A549 (cell line): Measurements from ENCODE around the gene LYST.

Experiments
- CHD4 ChIP-seq: fragments of 200-600 bp; sonication (generic); IDR thresholded peaks from 2 replicates; pipeline ENCODE4 v1.6.1; 2016; ENCODE audit warnings: antibody characterized with exemption, mild to moderate bottlenecking, borderline replicate concordance
- CTCF ChIP-seq: fragments of >200 bp; sonication (Bioruptor Twin); formaldehyde crosslinking; IDR thresholded peaks from 3 replicates; pipeline ENCODE4 v1.5.1; 2016
- EP300 ChIP-seq, 2 experiments: fragments of >200 bp; sonication (Bioruptor Twin); formaldehyde crosslinking; IDR thresholded peaks; 2 replicates in 1 of 2; 3 replicates in 1 of 2; pipeline ENCODE4 v1.6.1; 2016 to 2017
- FOSL2 ChIP-seq, 2 experiments: fragments of 450-650 bp in 1 of 2; fragments of >200 bp in 1 of 2; sonication (Bioruptor Twin) in 1 of 2; formaldehyde crosslinking; IDR thresholded peaks; 2 replicates each; pipeline versions ENCODE4 v1.5.0 to v1.6.1; 2016 to 2020; ENCODE audit warnings: mild to moderate bottlenecking in 1 of 2, moderate library complexity in 1 of 2
- HDAC2 ChIP-seq: fragments of 200-600 bp; sonication (generic); IDR thresholded peaks from 2 replicates; pipeline ENCODE4 v1.6.1; 2016
- JUN ChIP-seq, 2 experiments: fragments of >200 bp; sonication (Bioruptor Twin); formaldehyde crosslinking; IDR thresholded peaks; 2 replicates in 1 of 2; 3 replicates in 1 of 2; pipeline ENCODE4 v1.6.1; 2016 to 2017
- KDM5A ChIP-seq: fragments of 200-600 bp; sonication (generic); IDR thresholded peaks from 2 replicates; pipeline ENCODE4 v1.6.1; 2016; ENCODE audit warnings: antibody characterized with exemption, mild to moderate bottlenecking
- MAX ChIP-seq: IDR thresholded peaks from 2 replicates; pipeline ENCODE4 v1.6.1; 2012
- POLR2A ChIP-seq: IDR thresholded peaks from 2 replicates; pipeline ENCODE4 v1.6.1; 2012; ENCODE audit warnings: mild to moderate bottlenecking, low read length
- RFX5 ChIP-seq: fragments of 450-650 bp; IDR thresholded peaks from 2 replicates; pipeline ENCODE4 v1.7.1; 2014; ENCODE audit warnings: antibody characterized with exemption, mild to moderate bottlenecking, moderate library complexity
- TF ChIP-seq, protein P1 (sequence below): fragments of 150-350 bp; IDR thresholded peaks from 2 replicates; pipeline ENCODE4 v1.6.1; 2014; ENCODE audit warnings: low read depth, mild to moderate bottlenecking, low read length
- TF ChIP-seq, protein P2 (sequence below): IDR thresholded peaks from 2 replicates; pipeline ENCODE4 v1.6.1; 2012; ENCODE audit warnings: low read depth, borderline replicate concordance
- TF ChIP-seq, protein P3 (sequence below): fragments of 250-450 bp; sonication (Bioruptor Pico); IDR thresholded peaks from 2 replicates; pipeline ENCODE4 v1.5.0; 2021; ENCODE audit warnings: mild to moderate bottlenecking, moderate library complexity, borderline replicate concordance
- TF ChIP-seq, protein P4 (sequence below): fragments of 450-650 bp; IDR thresholded peaks from 2 replicates; pipeline ENCODE4 v1.6.1; 2014; ENCODE audit warnings: antibody characterized with exemption

- TF ChIP-seq, protein P1, sequence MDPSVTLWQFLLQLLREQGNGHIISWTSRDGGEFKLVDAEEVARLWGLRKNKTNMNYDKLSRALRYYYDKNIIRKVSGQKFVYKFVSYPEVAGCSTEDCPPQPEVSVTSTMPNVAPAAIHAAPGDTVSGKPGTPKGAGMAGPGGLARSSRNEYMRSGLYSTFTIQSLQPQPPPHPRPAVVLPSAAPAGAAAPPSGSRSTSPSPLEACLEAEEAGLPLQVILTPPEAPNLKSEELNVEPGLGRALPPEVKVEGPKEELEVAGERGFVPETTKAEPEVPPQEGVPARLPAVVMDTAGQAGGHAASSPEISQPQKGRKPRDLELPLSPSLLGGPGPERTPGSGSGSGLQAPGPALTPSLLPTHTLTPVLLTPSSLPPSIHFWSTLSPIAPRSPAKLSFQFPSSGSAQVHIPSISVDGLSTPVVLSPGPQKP, result no peak
- TF ChIP-seq CTCF (no peak), POLR2A (no peak), KDM5A (no peak), MAX (no peak), EP300 (IDR thresholded peaks at IDR 0.05) (no peak), HDAC2 (no peak), FOSL2 (IDR thresholded peaks at IDR 0.05) (no peak), FOSL2 (CRISPR knock-in tag; IDR thresholded peaks at IDR 0.05) (no peak), JUN (IDR thresholded peaks at IDR 0.05) (no peak), RFX5 (no peak), CHD4 (no peak)
- TF ChIP-seq, protein P2, sequence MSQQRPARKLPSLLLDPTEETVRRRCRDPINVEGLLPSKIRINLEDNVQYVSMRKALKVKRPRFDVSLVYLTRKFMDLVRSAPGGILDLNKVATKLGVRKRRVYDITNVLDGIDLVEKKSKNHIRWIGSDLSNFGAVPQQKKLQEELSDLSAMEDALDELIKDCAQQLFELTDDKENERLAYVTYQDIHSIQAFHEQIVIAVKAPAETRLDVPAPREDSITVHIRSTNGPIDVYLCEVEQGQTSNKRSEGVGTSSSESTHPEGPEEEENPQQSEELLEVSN, result no peak
- TF ChIP-seq, protein P3, sequence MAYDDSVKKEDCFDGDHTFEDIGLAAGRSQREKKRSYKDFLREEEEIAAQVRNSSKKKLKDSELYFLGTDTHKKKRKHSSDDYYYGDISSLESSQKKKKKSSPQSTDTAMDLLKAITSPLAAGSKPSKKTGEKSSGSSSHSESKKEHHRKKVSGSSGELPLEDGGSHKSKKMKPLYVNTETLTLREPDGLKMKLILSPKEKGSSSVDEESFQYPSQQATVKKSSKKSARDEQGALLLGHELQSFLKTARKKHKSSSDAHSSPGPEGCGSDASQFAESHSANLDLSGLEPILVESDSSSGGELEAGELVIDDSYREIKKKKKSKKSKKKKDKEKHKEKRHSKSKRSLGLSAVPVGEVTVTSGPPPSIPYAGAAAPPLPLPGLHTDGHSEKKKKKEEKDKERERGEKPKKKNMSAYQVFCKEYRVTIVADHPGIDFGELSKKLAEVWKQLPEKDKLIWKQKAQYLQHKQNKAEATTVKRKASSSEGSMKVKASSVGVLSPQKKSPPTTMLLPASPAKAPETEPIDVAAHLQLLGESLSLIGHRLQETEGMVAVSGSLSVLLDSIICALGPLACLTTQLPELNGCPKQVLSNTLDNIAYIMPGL (CRISPR knock-in tag), result no peak
- TF ChIP-seq, protein P4, sequence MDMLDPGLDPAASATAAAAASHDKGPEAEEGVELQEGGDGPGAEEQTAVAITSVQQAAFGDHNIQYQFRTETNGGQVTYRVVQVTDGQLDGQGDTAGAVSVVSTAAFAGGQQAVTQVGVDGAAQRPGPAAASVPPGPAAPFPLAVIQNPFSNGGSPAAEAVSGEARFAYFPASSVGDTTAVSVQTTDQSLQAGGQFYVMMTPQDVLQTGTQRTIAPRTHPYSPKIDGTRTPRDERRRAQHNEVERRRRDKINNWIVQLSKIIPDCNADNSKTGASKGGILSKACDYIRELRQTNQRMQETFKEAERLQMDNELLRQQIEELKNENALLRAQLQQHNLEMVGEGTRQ, result no peak
Measured at GRCh38 chr1:235767795-235768194, 98.9 kb downstream of the LYST start.
